ENCODE results near the gene HOXD13.

DNA sequence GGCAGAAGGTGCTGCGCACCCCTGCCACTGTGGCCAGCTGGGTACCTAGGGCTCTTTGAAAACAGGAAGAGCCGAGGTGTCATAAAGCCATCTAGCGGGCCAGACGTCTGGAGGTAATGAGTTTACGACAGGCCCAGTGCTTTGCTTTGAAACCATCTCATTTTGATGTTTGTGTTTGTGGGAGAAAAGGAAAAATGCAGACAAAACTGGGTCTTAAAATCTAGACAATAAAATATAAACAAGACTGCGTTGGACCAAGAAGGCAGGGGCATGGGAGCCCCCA, 33.2 kb downstream of the HOXD13 start:
- TF ChIP-seq, protein P1, sequence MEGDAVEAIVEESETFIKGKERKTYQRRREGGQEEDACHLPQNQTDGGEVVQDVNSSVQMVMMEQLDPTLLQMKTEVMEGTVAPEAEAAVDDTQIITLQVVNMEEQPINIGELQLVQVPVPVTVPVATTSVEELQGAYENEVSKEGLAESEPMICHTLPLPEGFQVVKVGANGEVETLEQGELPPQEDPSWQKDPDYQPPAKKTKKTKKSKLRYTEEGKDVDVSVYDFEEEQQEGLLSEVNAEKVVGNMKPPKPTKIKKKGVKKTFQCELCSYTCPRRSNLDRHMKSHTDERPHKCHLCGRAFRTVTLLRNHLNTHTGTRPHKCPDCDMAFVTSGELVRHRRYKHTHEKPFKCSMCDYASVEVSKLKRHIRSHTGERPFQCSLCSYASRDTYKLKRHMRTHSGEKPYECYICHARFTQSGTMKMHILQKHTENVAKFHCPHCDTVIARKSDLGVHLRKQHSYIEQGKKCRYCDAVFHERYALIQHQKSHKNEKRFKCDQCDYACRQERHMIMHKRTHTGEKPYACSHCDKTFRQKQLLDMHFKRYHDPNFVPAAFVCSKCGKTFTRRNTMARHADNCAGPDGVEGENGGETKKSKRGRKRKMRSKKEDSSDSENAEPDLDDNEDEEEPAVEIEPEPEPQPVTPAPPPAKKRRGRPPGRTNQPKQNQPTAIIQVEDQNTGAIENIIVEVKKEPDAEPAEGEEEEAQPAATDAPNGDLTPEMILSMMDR (conservative IDR thresholded peaks at IDR 0.05; ENCODE audit: low read depth, low read length), result no peak
- no peak for TF ChIP-seq EZH2 (IDR thresholded peaks at IDR 0.05; ENCODE audit: low read length, unreplicated experiment)

Data from PC-3 (cell line).